CD4-positive, alpha-beta T cell treated with Interleukin-12 subunit alpha and Interleukin-12 subunit beta, for 1 hour (primary cell): Measurements from ENCODE around the gene ADH7.
"Not testable (repeated sequence)": the region's sequence is repeated elsewhere in the genome, so short reads cannot be mapped to it uniquely, and the experiment has no call there.

ENCODE experiments used
- DNase-seq: peaks from one replicate; pipeline ENCODE4 v3.0.0-alpha.2; 2020

The ADH7 gene

DNA sequence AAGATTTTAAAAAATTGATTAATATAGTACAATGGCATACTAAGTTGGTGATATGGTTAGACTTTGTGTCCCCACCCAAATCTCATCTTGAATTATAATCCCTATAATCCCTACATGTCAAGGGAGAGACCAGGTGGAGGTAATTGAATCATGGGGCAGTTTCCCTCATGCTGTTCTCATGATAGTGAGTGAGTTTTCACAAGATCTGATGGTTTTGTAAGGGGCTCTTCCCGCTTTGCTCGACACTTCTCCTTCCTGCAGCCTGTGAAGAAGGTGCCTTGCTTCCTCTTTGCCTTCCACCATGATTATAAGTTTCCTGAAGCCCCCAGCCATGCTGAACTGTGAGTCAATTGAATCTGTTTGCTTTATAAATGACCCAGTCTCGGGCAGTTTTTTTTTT lies 20.2 kb downstream of the ADH7 start:
- not testable (repeated sequence) for DNase-seq

- no peak for DNase-seq
Measured at GRCh38 chr4:99414401-99414800, 20.7 kb downstream of the ADH7 start.

- no peak for DNase-seq
Measured at GRCh38 chr4:99413140-99413539, 22.0 kb downstream of the ADH7 start.

DNA sequence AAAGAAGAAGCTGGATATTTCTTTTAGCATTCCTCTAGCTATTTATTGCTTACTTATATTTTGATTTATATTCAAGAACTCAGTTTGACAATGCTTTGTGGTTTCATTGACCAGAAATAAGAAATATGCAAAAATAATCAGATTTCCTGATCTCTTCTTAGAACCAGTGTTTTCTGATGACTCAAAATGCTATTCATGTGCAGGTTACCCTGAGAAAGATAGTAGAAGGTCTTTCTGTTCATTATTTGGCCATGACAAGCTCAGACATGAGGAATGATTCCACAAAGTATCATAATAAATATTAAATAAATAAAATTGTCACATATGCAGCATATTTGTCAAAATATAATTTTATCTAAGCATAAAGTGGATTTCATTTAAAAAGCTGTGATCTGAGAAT lies 24.1 kb downstream of the ADH7 start:
- no peak for DNase-seq

GRCh38 chr4:99410075-99410474 lies 25.1 kb downstream of the ADH7 start:
- no peak for DNase-seq

DNA sequence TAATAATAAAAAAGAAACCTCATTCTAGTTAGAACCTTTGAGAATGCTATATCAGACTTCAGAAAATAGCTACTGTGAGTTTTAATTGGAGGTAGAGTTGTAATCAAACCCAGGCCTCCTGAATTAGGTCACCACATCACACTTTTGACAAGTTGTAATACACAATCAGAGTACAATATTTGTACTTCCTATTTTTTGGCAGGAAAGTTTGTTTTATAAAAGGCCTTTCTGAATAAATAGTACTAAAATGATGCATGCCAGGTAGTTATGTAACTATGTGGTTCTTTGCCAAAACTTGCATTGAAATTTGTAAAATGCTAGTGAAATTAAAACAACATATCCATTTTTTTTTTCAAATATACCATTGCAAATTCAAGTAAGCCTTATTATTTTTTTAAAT lies 26.8 kb downstream of the ADH7 start:
- DNase-seq = no peak

- DNase-seq = peak; percentile 65
Measured at GRCh38 chr4:99405433-99406115, 29.6 kb downstream of the ADH7 start.

- DNase-seq = no peak
Measured at GRCh38 chr4:99404595-99405287, 30.4 kb downstream of the ADH7 start.

DNA sequence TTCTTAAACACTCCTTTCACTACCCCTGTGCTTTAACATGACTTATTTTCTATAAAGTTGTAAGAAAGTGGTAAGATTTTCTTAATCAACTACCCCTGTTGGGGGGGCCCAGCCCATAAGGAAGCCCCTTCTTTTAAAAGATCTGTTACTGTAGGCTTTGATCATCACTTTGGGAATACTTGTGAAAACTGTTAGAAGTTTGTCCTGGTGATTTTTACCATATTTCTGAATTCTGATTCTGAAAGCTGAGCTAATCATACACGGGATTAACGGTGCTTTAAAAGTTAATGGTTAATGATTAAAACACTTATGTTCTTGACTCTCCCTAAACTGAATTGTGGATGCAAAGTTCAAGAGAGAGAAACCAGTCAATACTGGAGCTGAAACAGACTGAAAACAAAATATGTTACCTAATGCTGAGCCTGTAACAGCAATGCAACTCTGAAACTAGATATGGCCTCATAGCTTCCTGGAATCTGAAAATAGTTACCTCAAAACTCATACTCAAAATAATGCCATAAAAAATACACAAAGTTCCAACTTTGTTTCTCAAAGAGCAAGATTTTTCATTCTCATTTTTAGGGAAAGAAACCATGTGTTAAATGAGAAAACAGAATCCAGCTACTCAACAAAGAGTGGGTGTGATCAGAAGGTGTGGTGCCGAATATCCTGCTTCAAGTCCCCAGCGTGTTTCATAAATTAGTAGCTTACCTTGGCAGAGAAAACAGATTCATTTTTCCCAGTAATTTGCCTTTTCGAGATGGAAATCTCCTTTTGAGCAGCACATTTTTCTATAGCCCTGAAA lies 31.6 kb downstream of the ADH7 start:
- DNase-seq = no peak

DNA sequence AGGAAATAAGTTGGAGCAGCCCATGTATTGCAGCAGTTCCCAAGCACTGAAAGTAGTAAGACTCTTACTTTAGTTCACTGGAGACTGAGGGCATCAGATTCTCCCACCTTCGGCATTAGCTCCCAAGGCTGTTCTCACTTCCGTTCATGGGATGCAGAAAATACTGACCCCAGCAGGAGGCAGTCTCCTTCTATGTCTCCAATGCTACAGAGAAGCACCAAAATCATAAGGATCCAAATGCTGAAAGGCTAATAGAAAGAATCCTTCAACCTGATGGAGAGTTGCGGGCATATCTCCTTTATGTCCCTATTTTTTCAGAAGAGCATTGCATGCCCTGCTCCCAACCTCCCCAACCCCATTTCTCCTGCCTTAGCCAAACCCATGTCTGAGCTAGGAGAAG lies 32.4 kb downstream of the ADH7 start:
- no peak for DNase-seq

- DNase-seq = no peak
Measured at GRCh38 chr4:99400831-99401230, 34.3 kb downstream of the ADH7 start.

GRCh38 chr4:99399017-99399416 lies 36.1 kb downstream of the ADH7 start:
- no peak for DNase-seq

DNA sequence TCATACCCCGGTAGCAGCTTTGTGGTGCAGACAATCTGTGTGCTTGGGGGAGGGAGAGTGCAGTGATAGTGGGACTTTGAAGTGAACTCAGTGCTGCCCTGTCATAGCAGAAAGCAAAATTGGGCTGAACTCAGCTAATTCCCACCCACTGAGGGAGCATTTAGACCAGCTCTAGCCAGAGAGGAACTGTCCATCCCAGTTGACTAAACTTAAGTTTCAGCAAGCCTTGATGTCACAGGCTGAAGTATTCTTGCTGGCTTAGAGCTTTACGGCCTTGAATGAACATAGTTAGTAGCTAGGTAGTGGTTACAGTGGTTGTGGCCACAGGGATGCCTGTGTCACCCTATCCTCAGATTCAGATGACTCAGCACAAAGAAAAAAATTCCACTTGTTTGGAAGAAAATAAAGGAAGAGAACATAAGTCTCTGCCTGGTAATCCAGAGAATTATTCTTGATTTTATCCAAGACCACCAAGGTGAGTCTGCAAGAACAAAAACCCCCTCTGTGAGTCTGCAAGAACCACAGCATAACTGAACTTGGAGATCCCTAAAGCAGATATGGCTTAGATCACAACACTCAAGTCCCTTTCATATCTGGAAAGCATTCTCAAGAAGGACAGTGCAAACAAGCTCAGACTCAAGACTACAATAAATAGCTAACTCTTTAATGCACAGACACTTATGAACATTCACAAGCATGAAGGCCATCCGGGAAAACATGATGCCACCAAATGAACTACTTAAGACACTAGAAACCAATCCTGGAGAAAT lies 39.4 kb downstream of the ADH7 start:
- no peak for DNase-seq

- DNase-seq = no peak
Measured at GRCh38 chr4:99394896-99395295, 40.2 kb downstream of the ADH7 start.

- DNase-seq = no peak
Measured at GRCh38 chr4:99390055-99390454, 45.1 kb downstream of the ADH7 start.

GRCh38 chr4:99389606-99390005 lies 45.5 kb downstream of the ADH7 start:
- no peak for DNase-seq

DNA sequence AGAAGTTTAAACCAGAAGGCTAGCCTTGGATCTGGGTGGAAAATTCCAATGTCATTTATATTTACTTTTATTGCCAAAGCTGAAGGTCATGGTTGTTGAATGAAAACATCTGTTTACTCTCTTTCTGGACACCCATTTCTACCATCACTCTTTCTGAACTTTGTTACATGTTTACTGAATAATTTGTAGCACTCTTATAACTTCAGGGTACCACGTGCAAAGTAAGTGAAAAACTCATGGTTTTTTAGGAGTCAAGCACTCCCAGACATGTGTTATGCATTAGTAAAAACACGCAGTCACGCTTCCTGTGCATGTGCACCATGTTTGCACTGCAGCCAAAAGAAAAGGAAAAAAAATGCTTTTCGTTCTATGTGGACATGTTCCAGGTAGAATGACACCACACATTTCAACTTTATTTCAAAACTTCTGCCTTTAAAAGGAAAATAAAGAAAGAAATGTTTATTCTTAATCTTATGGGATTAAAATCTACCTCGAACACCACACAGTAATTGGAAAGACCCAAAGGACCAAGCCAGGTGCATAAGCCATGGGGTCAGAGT lies 51.2 kb downstream of the ADH7 start:
- no peak for DNase-seq

- DNase-seq = no peak
Measured at GRCh38 chr4:99383399-99383798, 51.7 kb downstream of the ADH7 start.

DNA sequence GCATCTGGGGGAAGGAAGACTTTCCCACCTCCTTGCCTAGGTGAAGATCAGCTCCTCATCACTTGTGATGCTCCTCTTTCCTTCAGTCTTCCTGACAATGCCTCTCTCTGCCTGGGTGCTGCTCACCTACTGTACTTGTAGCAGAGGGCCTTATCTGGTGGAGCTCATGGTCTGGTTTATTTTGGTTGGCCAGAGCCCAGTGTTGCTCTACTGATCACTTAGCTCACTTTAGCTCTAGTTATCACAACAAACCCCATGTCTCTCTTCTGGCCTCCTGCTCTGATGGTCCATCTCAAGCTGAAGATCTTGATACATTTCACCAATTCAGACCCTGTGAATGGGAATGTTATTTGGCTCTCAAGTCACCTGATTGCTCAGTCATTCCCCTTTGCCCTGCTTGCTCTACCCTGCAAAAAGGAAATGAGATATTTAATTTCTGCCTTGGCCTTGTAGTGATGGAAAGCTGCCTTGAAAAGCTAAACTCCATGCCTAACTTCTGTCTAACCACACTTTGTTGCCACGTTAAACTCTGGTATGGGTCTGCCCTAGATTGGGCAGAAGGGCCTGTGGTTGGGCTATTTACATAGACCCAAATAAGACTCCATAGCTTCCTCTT lies 52.3 kb downstream of the ADH7 start:
- DNase-seq = no peak

- DNase-seq = no peak
Measured at GRCh38 chr4:99381588-99382175, 53.5 kb downstream of the ADH7 start.

- DNase-seq = no peak
Measured at GRCh38 chr4:99379571-99379970, 55.6 kb downstream of the ADH7 start.

DNA sequence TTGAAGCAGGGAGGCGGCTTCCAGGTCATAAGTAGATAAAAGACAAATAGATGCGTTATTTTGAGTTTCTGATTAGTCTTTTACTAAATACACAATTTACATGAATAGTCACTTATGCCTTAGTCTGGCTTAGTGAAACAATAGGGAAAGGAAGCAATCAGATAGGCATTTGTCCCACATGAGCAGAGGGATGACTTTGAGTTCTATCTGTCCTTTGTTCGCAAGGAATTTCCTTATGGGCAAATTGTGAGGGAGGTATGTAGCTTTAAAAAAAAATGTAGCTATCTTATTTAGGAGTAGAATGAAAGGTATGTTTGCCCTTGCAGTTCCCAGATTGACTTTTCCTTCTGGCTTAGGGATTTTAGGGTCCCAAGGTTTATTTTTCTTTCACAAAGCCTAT lies 56.3 kb downstream of the ADH7 start:
- DNase-seq = no peak
